NCI-H128 (cell line): ENCODE results near the gene PTH1R.

Experiments
- DNase-seq: peaks from one replicate; lab custom pipeline; 2025; ENCODE audit not compliant: unreplicated experiment; lab: John Stamatoyannopoulos, UW

PTH1R gene

GRCh38 chr3:46926871-46927717 lies 49.6 kb downstream of the PTH1R start:
- DNase-seq = no peak

GRCh38 chr3:46927718-46928073 lies 50.2 kb downstream of the PTH1R start:
- no peak for DNase-seq

GRCh38 chr3:46928282-46928681 lies 50.8 kb downstream of the PTH1R start:
- DNase-seq = no peak

GRCh38 chr3:46929324-46929723 lies 51.8 kb downstream of the PTH1R start:
- DNase-seq = no peak

GRCh38 chr3:46930166-46930944 lies 52.8 kb downstream of the PTH1R start:
- no peak for DNase-seq

GRCh38 chr3:46930945-46931403 lies 53.5 kb downstream of the PTH1R start:
- DNase-seq = no peak

- DNase-seq = no peak
These were observed 54.3 kb downstream of the PTH1R start for GRCh38 chr3:46931631-46932331.

- no peak for DNase-seq
These were observed 55.1 kb downstream of the PTH1R start for GRCh38 chr3:46932455-46933225.

- no peak for DNase-seq
These were observed 55.7 kb downstream of the PTH1R start for GRCh38 chr3:46933261-46933660.

- DNase-seq = no peak
These were observed 56.6 kb downstream of the PTH1R start for GRCh38 chr3:46934072-46934471.

GRCh38 chr3:46934498-46935167 lies 57.1 kb downstream of the PTH1R start:
- no peak for DNase-seq

- DNase-seq = no peak
These were observed 57.8 kb downstream of the PTH1R start for GRCh38 chr3:46935168-46935858.

GRCh38 chr3:46935989-46936558 lies 58.6 kb downstream of the PTH1R start:
- no peak for DNase-seq

- no peak for DNase-seq
These were observed 59.3 kb downstream of the PTH1R start for GRCh38 chr3:46936733-46937250.

- no peak for DNase-seq
These were observed 60.6 kb downstream of the PTH1R start for GRCh38 chr3:46938118-46938517.

GRCh38 chr3:46939578-46940445 lies 62.3 kb downstream of the PTH1R start:
- no peak for DNase-seq

- no peak for DNase-seq
These were observed 64.6 kb downstream of the PTH1R start for GRCh38 chr3:46942076-46942475.
